Peyer's patch (tissue), 4 donors: ENCODE results near the gene TRIM9. TPM values are rescaled to one million over a fixed set of nuclear protein-coding genes. Genes with fewer than 3 reads are reported as not detected.

Source experiments
- DNase-seq, 3 donors: peaks; one replicate each; pipeline ENCODE4 v3.0.0-alpha.2; 2017 to 2019
- H3K27ac ChIP-seq, 4 donors: fragments of 200-600 bp; sonication (generic); one replicate each; pipeline ENCODE4 v1.5.1; 2016 to 2019
- H3K27me3 ChIP-seq, 2 donors: fragments of 200-600 bp; sonication (generic); one replicate each; pipeline ENCODE4 v1.5.1; 2019
- H3K36me3 ChIP-seq, 3 donors: fragments of 200-600 bp; sonication (generic); one replicate each; pipeline ENCODE4 v1.5.1; 2016 to 2019
- H3K4me1 ChIP-seq, 4 donors: fragments of 200-600 bp; sonication (generic); one replicate each; pipeline ENCODE4 v1.5.1; 2016 to 2019
- H3K4me3 ChIP-seq, 4 donors: fragments of 200-600 bp; sonication (generic); 1 replicate in 3 of 4; 2 replicates in 1 of 4; pipeline ENCODE4 v1.5.1; 2016 to 2019; ENCODE audit warnings: mild to moderate bottlenecking in 1 of 4
- H3K9me3 ChIP-seq, 4 donors: fragments of 200-600 bp; sonication (generic); one replicate each; pipeline ENCODE4 v1.5.1; 2016 to 2019; ENCODE audit warnings: mild to moderate bottlenecking in 1 of 4
- POLR2A ChIP-seq, 2 donors: fragments of 450-650 bp; IDR thresholded peaks; one replicate each; pipeline ENCODE4 v1.5.1; 2017; ENCODE audit warnings: antibody characterized with exemption in 2 of 2, mild to moderate bottlenecking in 2 of 2, moderate library complexity in 2 of 2
- total RNA-seq, 4 donors: library from RNA; depleted of rRNA; stranded (reverse); fragments of >200 nt; gene quantifications; one replicate each; pipeline ENCODE4 v1.1.0, GENCODE V29; 2016
- TF ChIP-seq, protein P1 (sequence below), 6 experiments: fragments of 450-650 bp in 4 of 6; fragments of 200-600 bp in 2 of 6; sonication (generic) in 1 of 6; IDR thresholded peaks; one replicate each; pipeline ENCODE4 v1.5.1; 2017 to 2019; ENCODE audit warnings: antibody characterized with exemption in 6 of 6, mild to moderate bottlenecking in 3 of 6, moderate library complexity in 1 of 6

TRIM9 gene
- total RNA-seq, 4 donors from 2014 or later = 0.35 to 5.0 (median 2.2) TPM

DNA sequence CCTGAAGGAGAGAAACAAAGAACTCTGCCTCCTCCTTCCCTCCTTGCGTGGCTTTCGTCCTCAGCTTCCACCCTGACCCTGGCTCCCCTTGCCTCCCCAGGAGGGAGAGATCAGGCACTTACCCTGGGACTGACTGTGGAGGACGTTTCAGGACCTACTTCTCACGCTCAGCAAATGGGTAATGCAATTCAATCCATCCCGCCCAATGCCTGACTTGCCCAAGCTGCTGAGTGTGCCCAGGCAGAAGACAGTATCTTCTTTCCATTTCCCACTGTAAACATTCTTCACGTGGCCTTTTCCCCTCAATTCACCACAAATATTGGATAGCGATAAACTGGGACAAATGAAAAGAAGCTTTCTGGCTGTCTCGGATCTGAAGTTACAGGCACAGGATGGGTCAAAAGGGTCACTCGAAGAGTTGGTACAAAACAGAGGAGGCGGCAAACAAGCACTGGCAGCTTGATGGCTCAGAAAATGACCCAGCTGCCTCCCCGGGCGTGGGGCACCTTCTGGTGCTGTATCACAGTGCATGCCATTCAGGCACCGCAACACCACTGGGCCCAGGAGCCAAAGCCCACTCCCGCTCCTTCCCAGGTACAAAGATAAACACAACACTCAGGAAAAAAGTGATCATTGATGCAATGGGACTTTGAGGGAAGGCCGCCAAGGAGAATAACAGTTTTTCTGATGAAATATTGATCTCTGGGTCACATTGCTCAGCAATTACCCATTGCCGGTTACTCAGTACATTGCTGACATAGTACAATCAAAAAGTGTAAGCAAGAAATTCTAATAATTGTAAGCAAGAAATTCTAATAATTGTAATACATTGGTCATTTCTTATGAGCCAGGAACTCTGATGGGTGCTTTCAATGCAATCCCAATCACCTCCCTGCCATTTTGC lies 65.8 kb downstream of the TRIM9 start:
- H3K4me3 ChIP-seq = no peak overlapping the region
- H3K27me3 ChIP-seq = no peaks in the 10 kb centered on the region
- H3K36me3 ChIP-seq = no peaks in the 10 kb centered on the region
- H3K27ac ChIP-seq = no peak overlapping the region
- TF ChIP-seq, protein P1, sequence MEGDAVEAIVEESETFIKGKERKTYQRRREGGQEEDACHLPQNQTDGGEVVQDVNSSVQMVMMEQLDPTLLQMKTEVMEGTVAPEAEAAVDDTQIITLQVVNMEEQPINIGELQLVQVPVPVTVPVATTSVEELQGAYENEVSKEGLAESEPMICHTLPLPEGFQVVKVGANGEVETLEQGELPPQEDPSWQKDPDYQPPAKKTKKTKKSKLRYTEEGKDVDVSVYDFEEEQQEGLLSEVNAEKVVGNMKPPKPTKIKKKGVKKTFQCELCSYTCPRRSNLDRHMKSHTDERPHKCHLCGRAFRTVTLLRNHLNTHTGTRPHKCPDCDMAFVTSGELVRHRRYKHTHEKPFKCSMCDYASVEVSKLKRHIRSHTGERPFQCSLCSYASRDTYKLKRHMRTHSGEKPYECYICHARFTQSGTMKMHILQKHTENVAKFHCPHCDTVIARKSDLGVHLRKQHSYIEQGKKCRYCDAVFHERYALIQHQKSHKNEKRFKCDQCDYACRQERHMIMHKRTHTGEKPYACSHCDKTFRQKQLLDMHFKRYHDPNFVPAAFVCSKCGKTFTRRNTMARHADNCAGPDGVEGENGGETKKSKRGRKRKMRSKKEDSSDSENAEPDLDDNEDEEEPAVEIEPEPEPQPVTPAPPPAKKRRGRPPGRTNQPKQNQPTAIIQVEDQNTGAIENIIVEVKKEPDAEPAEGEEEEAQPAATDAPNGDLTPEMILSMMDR (IDR thresholded peaks at IDR 0.05) = no peak
- no peak for TF ChIP-seq POLR2A (IDR thresholded peaks at IDR 0.05)
- no peak for DNase-seq
- H3K4me1 ChIP-seq = no peaks in the 10 kb centered on the region
- no peaks in the 10 kb centered on the region for H3K9me3 ChIP-seq

DNA sequence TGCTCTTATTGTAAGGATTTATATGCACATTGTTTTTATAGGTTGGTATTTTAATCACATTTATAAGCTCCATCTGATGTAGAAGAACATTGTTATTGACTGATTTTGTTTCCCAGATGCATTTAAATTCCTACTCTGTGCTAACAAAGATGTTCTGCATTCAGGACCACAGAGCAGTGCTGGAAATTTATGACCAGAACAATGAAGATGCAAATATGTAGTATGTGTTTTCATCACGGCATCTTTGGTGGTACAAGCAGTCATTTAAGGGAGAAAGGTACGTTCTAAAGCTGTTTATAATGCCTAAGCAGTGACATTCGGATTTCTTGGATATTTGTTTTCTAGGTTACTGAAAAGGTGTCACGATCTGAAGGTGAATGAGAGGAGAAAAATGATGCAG lies 66.5 kb downstream of the TRIM9 start:
- DNase-seq = no peak

DNA sequence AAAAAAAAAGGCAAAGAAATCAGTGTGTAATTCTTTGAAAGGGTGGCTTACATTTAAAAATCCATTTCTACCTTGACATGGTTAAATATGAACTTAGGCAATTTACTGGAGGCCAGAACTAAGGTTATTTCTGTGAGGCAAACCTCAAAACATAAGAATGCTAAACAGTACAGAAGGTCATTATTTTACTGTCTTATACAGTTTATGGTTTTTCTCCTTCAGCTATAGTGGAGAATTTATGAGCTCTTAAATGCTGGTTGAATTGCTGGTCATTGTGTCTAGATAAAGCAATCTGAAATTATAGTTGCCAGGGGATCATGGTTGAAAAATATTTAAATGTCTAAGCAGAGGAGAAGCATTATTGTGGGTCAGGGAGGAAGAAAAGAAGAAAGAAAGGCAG lies 70.5 kb downstream of the TRIM9 start:
- no peak for DNase-seq
- H3K27me3 ChIP-seq = no peaks in the 10 kb centered on the region
- no peak overlapping the region for H3K4me3 ChIP-seq
- H3K36me3 ChIP-seq = no peaks in the 10 kb centered on the region
- no peaks in the 10 kb centered on the region for H3K4me1 ChIP-seq
- no peaks in the 10 kb centered on the region for H3K9me3 ChIP-seq
- no peak overlapping the region for H3K27ac ChIP-seq
- TF ChIP-seq, protein P1 (IDR thresholded peaks at IDR 0.05) = no peak
- no peak for TF ChIP-seq POLR2A (IDR thresholded peaks at IDR 0.05)

More for the DNA sequence above, 66.5 kb downstream of the TRIM9 start:
- H3K27ac ChIP-seq = no peak overlapping the region
- no peak overlapping the region for H3K4me3 ChIP-seq
- no peaks in the 10 kb centered on the region for H3K4me1 ChIP-seq
- TF ChIP-seq, protein P1 (IDR thresholded peaks at IDR 0.05) = no peak
- TF ChIP-seq POLR2A (IDR thresholded peaks at IDR 0.05) = no peak
- H3K36me3 ChIP-seq = no peaks in the 10 kb centered on the region
- H3K9me3 ChIP-seq = no peaks in the 10 kb centered on the region
- H3K27me3 ChIP-seq = no peaks in the 10 kb centered on the region

DNA sequence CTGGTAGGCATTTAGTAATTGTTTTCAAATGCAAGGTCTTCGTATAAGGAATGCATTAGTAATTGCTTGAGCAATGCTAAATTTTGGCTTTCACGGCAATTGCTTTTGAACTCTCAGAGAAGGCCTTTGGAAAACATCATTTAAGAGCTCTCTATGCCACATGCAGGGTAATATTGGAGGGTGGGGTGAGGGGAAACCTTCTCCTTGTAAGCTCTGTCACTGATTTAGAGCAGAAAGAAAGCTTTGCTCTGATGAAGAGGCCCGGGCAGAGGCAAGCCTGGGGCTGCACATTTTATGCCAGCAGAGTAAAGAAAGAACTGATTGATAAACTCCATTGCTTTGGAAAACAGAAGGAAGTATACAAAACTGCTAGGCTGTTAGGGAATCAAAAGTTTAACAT lies 70.9 kb downstream of the TRIM9 start:
- H3K27ac ChIP-seq = no peak overlapping the region
- no peaks in the 10 kb centered on the region for H3K36me3 ChIP-seq
- no peaks in the 10 kb centered on the region for H3K4me1 ChIP-seq
- H3K9me3 ChIP-seq = no peaks in the 10 kb centered on the region
- DNase-seq = no peak
- TF ChIP-seq, protein P1 (IDR thresholded peaks at IDR 0.05) = no peak
- TF ChIP-seq POLR2A (IDR thresholded peaks at IDR 0.05) = no peak
- H3K27me3 ChIP-seq = no peaks in the 10 kb centered on the region
- H3K4me3 ChIP-seq = no peak overlapping the region

DNA sequence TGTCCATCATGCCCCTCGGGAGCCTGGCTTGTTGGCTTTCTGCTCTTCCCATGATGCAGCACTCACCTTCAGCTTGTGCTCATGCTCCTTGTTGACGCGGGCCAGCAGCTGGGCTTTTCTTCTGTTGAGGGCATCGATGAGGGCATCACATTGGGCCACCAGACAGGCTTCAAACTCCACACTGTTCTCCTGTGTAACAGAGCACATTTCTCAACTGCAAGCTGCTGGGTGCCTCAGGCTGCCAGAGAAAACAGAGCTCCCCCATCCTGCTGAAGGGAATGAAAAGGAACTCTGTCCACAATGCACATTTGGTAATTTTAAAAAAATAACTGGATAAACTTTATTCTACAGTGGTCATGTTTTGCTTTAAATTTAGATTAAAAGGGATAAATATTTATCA lies 72.1 kb downstream of the TRIM9 start:
- no peak for DNase-seq
- Histone ChIP-seq H3K27ac (no peak overlapping the region), H3K4me3 (no peak overlapping the region), H3K4me1 (no peaks in the 10 kb centered on the region), H3K36me3 (no peaks in the 10 kb centered on the region), H3K27me3 (no peaks in the 10 kb centered on the region), H3K9me3 (no peaks in the 10 kb centered on the region)
- no peak for TF ChIP-seq POLR2A (IDR thresholded peaks at IDR 0.05)
- TF ChIP-seq, protein P1 (IDR thresholded peaks at IDR 0.05) = no peak
